ENCODE data around the gene KIRREL2. TPM values are rescaled to one million over a fixed set of nuclear protein-coding genes. Genes with fewer than 3 reads are reported as not detected.

KIRREL2 gene
- total and polyA plus RNA-seq, 9 of the 15 experiments (the other 6 are each of a cell fraction or from before 2014, with no cell fraction given) = 0.01 to 0.12 (median 0.09) TPM; not detected in 4

DNA sequence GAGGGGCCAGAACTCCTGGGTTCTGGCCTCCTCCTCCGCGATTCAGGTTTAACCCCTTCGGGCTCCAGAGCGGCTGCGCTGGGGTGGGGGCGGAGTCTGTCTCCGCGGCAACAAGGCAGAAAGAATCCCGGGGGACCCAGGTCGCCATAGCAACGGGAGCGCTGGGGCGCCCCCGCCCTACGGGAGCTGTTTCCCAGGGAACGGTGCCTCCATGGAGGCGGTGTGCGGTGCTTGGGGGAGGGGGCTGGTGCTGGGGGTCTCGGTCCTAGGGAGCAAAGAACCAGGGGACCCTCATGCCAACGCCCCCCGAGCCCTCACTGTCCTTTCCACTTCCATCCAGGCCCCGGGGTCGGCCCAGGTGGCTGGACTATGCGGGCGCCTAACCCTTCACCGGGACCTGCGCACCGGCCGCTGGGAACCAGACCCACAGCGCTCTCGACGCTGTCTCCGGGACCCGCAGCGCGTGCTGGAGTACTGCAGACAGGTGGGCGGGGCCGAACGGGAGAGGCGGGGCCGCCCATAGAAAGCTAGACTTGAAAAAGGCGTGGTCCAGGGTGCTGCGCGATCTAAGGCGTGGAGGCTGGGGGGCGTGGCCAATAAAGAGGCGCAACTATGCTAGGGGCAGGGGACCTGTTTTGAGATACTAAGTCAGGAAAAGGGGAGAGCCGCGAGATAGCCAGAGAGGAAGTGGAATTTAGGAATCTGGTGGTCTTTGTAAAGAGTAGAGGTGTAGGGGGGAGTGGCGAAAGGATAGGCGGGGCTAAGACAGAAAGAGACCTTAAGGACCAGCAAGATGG is 12.8 kb downstream of the KIRREL2 start (continued):
- TF ChIP-seq CTCF (IDR thresholded peaks at IDR 0.05 in 2 of 3, conservative IDR thresholded peaks at IDR 0.05 in 1 of 3; ENCODE audit: insufficient read depth in 2 of 3, low read depth in 1 of 3, low read length in 3 of 3) (0 out of 6 replicates have a peak, but pooled peaks of 1 of the 3 experiments have one; percentile 7), RB1 (IDR thresholded peaks at IDR 0.05; ENCODE audit: low read depth) (peak; percentile 28; the same call in 1 of the 2 replicates), NFRKB (IDR thresholded peaks at IDR 0.05; ENCODE audit: low read depth) (no peak), DPF2 (IDR thresholded peaks at IDR 0.05) (peak; percentile 55), ZNF699 (CRISPR knock-in tag; IDR thresholded peaks at IDR 0.05; ENCODE audit: insufficient replicate concordance) (no peak), ELF2 (CRISPR knock-in tag; IDR thresholded peaks at IDR 0.05) (no peak), TCF7L2 (IDR thresholded peaks at IDR 0.05; ENCODE audit: low read depth, low read length) (no peak)
- TF ChIP-seq, protein P1, sequence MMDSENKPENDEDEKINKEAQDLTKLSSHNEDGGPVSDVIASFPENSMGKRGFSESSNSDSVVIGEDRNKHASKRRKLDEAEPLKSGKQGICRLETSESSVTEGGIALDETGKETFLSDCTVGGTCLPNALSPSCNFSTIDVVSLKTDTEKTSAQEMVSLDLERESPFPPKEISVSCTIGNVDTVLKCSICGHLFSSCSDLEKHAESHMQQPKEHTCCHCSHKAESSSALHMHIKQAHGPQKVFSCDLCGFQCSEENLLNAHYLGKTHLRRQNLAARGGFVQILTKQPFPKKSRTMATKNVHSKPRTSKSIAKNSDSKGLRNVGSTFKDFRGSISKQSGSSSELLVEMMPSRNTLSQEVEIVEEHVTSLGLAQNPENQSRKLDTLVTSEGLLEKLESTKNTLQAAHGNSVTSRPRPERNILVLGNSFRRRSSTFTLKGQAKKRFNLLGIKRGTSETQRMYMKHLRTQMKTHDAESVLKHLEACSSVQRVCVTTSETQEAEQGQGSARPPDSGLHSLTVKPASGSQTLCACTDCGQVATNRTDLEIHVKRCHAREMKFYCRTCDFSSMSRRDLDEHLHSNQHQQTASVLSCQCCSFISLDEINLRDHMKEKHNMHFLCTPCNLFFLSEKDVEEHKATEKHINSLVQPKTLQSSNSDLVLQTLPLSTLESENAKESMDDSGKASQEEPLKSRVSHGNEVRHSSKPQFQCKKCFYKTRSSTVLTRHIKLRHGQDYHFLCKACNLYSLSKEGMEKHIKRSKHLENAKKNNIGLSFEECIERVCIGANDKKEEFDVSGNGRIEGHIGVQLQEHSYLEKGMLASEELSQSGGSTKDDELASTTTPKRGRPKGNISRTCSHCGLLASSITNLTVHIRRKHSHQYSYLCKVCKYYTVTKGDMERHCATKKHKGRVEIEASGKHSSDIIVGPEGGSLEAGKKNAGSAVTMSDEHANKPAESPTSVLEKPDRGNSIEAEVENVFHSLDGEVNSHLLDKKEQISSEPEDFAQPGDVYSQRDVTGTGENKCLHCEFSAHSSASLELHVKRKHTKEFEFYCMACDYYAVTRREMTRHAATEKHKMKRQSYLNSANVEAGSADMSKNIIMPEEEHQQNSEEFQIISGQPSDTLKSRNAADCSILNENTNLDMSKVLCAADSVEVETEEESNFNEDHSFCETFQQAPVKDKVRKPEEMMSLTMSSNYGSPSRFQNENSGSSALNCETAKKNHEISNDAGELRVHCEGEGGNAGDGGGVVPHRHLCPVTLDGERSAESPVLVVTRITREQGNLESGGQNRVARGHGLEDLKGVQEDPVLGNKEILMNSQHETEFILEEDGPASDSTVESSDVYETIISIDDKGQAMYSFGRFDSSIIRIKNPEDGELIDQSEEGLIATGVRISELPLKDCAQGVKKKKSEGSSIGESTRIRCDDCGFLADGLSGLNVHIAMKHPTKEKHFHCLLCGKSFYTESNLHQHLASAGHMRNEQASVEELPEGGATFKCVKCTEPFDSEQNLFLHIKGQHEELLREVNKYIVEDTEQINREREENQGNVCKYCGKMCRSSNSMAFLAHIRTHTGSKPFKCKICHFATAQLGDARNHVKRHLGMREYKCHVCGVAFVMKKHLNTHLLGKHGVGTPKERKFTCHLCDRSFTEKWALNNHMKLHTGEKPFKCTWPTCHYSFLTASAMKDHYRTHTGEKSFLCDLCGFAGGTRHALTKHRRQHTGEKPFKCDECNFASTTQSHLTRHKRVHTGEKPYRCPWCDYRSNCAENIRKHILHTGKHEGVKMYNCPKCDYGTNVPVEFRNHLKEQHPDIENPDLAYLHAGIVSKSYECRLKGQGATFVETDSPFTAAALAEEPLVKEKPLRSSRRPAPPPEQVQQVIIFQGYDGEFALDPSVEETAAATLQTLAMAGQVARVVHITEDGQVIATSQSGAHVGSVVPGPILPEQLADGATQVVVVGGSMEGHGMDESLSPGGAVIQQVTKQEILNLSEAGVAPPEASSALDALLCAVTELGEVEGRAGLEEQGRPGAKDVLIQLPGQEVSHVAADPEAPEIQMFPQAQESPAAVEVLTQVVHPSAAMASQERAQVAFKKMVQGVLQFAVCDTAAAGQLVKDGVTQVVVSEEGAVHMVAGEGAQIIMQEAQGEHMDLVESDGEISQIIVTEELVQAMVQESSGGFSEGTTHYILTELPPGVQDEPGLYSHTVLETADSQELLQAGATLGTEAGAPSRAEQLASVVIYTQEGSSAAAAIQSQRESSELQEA (IDR thresholded peaks at IDR 0.05; ENCODE audit: low read depth) = no peak
- TF ChIP-seq, protein P2, sequence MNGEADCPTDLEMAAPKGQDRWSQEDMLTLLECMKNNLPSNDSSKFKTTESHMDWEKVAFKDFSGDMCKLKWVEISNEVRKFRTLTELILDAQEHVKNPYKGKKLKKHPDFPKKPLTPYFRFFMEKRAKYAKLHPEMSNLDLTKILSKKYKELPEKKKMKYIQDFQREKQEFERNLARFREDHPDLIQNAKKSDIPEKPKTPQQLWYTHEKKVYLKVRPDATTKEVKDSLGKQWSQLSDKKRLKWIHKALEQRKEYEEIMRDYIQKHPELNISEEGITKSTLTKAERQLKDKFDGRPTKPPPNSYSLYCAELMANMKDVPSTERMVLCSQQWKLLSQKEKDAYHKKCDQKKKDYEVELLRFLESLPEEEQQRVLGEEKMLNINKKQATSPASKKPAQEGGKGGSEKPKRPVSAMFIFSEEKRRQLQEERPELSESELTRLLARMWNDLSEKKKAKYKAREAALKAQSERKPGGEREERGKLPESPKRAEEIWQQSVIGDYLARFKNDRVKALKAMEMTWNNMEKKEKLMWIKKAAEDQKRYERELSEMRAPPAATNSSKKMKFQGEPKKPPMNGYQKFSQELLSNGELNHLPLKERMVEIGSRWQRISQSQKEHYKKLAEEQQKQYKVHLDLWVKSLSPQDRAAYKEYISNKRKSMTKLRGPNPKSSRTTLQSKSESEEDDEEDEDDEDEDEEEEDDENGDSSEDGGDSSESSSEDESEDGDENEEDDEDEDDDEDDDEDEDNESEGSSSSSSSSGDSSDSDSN (IDR thresholded peaks at IDR 0.05; ENCODE audit: borderline replicate concordance in 1 of 2, low read depth in 2 of 2, low read length in 2 of 2) = 0 out of 4 replicates have a peak, but pooled peaks of 1 of the 2 experiments have one; percentile 24
- TF ChIP-seq, protein P3, sequence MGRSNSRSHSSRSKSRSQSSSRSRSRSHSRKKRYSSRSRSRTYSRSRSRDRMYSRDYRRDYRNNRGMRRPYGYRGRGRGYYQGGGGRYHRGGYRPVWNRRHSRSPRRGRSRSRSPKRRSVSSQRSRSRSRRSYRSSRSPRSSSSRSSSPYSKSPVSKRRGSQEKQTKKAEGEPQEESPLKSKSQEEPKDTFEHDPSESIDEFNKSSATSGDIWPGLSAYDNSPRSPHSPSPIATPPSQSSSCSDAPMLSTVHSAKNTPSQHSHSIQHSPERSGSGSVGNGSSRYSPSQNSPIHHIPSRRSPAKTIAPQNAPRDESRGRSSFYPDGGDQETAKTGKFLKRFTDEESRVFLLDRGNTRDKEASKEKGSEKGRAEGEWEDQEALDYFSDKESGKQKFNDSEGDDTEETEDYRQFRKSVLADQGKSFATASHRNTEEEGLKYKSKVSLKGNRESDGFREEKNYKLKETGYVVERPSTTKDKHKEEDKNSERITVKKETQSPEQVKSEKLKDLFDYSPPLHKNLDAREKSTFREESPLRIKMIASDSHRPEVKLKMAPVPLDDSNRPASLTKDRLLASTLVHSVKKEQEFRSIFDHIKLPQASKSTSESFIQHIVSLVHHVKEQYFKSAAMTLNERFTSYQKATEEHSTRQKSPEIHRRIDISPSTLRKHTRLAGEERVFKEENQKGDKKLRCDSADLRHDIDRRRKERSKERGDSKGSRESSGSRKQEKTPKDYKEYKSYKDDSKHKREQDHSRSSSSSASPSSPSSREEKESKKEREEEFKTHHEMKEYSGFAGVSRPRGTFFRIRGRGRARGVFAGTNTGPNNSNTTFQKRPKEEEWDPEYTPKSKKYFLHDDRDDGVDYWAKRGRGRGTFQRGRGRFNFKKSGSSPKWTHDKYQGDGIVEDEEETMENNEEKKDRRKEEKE (IDR thresholded peaks at IDR 0.05; ENCODE audit: borderline replicate concordance in 1 of 2, control insufficient read depth in 1 of 2, low read depth in 2 of 2, low read length in 1 of 2) = no peak
